GM21825 (cell line): ENCODE results near the gene TCF4.

Source experiments
- ATAC-seq: cut with Tn5 transposase; IDR thresholded peaks from one replicate; pipeline ENCODE4 v1.9.1; 2021; ENCODE audit warnings: mild to moderate bottlenecking, moderate library complexity; ENCODE audit not compliant: unreplicated experiment

Gene TCF4

DNA sequence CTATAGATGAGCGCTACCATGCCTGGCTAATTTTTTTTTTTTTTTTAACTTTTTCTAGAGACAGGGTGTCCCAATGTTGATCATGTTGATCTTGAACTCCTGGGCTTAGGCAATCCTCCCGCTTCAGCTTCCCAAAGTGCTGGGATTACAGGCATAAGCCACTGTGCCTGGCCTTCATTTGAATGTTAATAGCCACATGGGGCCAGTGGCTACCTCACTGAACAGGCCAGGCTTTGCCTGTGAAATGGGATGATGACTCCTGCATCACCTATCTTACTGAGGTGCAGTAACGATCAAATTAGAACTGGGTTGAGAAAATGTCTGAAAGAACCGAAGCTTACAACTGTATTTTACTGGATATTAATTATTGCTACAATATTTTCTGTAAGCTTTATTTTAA, 278.7 kb downstream of the TCF4 start:
- no peak for ATAC-seq

DNA sequence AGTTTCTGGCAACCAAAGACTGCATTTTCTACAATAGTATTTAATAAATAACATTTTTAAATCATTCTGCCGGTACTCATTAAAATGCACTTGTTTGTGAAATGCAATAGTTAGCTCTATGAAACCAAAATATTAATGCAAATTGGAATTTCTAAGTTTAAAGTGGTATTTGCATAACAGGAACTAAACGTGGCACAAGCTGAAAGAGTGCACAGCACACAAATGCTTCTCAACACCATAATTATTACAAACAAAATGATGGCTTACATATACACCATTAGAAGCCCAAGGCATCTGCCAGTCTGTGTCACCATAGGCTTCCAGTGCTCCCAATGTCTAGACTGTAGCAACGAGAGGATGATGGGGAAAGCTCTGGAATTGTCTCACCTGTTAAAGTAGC, 280.5 kb downstream of the TCF4 start:
- ATAC-seq = no peak

DNA sequence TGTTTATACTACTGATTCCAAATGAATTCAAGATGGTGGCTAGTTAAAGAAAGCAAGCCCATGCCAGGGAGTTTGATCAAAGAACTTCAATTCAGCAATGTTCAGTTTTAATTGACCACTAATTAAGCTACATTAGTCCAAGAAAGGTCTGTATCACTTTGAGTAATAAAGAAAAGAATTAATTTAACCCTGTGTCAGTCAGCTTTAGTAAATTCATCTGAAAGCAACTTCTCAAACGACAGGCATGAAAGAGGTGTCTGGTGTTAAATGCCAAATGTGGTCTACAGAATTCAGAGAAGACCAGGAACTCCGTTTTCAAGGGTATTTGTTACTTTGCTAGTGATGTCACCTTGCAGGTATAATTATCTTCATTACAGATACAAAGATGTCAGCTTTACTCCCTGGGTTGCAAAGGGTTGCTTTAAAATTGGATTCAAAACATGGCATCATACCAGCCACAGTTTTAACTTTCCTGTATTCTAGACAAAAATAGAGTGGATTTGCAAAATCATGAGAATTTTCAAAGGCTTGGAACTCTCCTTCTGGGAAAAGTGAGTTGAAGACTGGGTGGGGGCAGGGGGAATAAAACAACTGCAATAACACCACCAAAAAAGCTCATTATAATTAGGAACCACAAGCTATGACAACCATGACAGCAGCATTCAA, 281.5 kb downstream of the TCF4 start:
- no peak for ATAC-seq

DNA sequence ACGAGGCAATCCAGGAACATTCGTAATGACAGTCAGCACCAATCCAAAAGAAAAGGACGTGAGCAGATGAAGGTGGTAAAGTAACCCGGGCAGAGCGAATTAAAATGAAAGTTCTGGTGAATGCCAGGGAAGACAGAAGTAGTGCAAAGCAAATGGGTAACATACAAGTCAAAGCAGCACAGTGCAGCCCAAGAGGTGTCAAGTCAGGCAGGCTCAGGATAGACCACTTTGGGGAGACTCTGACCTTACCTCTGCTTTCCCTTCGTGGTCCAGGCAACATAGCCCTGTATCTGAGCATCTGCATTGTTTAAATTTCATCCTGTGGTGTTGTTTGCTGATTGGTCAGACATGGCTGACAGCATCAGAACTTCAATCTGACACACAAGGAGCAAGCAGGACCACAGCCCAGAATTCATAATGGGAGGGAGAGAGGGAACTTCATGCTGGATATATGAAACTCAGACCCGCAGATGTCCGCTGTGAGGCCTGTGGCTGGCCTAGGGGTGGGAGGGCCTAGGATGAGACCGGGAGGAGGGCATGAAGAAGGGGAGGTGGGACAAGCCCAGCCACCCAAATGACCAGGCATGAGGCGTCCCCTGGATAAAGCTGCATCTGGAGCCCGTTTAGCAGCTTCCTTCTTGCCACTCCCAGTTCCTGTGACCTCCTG, 285.7 kb downstream of the TCF4 start:
- no peak for ATAC-seq

DNA sequence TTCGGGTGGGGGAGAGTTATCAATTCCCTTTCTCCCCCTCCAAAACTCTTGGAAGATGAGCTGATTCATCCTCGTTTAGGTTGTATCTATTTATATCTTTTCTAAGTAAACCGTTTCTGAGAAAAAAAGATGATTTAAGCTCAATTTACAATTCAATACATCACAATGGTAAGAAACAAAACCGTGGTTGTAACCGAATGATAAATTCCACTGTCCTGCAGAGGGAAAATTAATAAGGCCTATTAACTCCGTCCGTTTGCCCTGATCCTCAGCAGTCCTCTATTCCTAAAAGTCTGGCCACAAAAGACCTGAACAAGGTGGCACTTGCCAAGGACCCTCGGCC, 286.2 kb downstream of the TCF4 start:
- no peak for ATAC-seq

DNA sequence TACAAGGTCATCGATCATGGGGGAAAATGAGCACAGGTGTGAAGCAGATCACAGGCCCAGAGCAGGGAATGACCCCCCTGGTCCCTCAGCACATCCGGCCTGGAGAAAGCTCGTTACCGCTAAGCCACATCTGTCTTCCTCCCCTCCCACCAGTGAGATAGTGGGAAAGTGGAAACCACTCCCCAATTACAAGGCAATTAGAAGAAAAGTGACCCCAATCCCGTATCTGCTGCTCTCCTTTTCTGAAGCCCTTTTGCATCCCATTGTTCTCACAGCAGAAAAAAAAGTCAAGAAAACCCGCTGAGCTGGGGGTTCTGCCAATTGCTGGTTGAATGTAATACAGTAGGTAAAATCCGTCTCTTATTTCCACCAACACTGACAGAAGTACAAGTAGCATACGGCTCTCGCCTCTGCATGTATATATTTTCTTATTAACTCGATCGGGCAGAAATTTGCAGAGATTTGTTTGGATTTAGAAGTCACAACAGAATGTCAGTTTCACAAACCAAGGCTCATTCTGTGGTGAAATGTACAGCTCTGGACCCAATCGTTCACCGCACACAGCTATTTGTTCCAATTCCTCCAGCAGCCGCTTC, 287.0 kb downstream of the TCF4 start:
- no peak for ATAC-seq

DNA sequence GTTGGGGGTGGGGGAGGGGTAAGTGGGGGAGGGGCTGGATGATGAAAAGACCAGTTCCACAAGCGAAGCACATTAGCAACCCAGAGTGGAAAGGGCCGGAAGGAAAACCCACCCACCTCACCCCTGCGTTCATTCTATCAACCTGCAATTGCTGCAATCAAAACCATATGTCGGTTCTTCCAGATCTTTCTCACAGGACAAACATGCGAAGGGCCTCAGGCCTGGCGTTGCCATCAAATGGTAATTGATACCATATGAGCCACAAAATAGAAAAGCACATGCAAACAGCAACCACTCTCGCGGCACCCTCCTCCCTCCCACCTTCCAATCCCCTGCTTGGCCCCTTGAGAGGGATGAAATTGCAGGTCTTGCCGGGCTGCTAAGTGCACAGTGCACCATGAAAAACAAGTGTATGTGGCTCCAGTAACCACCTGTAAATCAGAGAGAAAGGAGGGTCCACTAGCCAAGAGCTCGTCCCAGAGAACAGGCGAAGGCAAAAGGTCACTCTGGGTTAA, 287.5 kb downstream of the TCF4 start:
- no peak for ATAC-seq

DNA sequence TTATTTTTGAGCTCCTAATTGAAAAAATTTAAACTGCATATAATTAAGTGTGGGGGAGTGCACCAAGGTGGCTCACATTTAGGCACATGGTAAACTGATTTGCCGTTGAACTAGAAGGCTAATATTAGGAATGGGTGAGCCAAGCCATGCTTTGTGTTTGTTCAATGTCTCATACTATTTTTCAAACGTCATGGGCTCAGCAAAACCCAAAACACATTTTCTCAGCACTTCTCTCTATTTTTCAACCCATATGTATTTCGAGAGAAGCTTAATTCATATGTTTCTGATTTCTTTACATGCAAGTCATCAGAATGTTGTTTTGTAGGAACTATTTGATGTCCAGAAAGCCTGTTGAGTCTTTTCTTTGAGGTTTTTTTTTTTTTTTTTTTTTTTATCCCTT, 291.2 kb downstream of the TCF4 start:
- no peak for ATAC-seq

DNA sequence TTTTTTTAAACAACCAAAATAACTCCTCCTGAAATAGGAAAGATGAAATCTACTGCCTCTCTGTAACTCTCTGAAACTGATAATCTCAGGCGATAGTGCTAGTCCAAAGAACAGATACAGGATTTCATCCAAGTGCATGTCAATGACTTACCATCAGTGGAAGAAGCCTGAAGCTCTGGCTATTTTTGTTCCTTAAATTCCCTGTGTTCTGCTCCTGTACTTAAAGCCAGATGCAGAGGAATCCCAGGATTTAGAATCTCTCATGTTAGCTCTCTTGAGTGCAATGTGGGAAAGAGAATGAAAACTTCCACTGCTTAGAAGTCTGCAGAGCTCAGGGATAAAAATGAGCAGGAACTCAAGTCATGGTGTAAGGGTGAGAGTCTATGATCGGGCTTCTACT, 291.9 kb downstream of the TCF4 start:
- no peak for ATAC-seq

DNA sequence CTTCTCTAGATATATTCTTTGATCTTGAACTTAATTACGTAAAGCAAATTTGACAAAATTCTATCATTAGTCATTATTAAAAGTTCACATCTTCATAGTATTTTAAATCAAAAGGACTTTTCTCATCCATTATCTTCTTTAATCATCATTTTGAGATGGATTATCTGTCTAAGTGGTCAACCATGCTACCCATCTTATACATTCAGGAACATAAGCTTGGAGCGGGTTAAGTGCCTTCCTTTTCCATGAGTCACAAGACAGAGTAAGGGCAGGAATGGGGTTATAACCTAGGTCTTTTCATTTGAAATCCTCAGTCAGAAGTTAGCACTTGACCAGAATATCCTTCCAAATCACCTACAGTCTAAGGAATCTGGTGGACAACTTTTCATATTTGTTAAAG, 297.1 kb downstream of the TCF4 start:
- no peak for ATAC-seq

DNA sequence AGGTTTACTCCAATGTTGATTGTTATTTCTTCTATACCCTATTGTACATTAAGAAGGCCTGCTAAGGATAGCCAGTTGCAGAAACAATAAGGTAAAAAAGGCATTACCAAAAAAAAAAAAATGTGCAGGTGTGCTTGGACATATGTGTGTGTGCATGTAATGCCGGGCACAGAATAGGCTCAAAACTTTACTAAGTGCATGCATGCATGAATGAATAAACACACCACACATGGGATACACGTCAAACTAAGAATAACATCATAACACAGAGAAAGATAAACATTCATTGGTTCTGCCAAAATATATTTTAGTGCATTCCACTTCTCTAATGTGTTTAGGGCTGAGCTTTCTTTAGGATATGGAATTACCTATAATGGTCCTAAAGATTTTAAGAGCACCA, 298.2 kb downstream of the TCF4 start:
- no peak for ATAC-seq

DNA sequence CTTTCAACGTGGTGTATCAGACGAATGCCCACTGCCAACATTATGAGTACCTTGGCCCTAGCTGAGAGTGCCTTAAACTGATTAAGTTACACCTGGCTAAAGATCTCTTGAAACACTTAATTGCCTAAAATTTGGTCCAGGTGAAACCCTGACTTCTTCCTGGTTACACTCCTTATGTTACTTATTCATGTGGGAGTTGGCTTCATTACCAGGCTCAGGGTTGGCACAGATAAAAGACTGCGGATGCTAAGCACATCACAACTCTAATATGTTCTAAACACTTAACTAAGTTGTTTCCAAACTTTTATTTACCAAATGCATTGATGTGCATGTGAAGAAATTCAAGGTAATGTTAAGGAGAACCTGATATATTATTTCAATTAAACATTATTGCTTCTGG, 298.9 kb downstream of the TCF4 start:
- no peak for ATAC-seq

DNA sequence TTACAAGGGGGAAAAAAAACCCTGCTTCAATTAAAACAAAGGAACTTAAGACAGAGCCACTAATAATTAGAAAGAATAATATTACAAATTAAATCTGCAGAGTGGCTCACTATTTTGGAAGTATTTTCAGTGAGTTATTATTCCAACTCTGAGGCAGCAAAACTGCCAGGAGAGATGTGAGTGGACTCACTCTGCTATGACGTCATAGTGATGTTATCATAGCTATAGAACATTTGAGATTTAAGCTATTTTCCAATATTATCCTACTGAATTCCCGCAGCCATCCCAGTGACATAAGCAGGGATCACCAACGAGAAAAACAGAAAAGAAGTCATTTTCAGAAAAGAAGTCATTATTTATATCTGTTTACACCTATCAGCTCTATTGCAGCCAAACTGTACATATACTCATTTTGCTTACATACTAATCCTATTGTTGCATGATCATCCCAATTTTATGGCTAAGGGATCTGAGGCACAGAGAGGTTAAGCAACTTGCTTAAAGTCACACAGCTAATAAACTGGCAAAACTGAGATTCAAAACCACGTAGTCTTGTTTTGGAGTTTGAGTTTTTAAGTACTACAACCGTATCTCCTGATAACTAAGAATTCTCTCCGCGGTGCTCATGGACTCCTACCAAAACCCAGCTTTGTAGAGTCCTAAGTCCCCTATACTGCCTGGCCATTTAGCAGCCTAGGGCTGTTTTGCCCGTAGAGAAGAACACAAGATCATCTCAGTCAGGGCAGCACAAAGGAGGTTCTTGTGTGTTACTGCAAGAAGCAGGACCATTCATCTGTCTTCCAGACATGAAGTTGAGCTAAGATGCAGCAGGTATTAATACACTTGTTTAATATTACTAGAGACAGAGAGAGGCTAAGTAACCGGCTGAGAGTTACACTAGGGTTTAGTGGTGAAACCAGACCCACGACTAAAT, 299.8 kb downstream of the TCF4 start:
- ATAC-seq = no peak

DNA sequence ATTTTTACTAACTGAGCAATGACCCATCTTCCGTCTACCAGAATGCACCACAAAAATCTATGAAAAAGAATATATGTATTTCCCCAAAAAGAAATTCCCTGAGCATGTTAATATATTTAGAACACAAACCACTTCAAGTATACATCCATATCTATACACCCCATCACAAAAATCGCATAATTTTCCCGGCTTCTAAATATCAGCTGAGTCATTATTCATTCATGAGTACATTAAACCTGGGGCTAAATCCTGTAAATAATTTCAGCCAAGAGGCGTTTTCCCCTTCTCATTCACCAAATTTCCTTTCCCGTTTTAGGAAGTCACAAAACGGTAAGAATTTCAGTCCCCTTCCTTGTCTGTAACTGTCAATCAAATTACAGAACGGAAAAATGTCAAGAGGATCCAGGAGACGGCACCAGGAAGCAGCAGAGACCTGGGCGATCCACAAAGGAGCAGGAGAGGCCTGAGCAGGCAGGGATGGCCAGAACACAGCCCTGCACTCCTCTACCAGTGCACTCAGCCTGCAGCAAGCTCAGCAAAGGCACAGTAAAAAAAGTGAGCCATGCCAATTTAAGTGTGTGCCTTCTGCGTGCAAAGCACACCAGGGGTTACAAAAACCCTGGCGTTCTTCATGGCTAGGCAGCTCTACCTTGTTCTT, 300.7 kb downstream of the TCF4 start:
- ATAC-seq = no peak

DNA sequence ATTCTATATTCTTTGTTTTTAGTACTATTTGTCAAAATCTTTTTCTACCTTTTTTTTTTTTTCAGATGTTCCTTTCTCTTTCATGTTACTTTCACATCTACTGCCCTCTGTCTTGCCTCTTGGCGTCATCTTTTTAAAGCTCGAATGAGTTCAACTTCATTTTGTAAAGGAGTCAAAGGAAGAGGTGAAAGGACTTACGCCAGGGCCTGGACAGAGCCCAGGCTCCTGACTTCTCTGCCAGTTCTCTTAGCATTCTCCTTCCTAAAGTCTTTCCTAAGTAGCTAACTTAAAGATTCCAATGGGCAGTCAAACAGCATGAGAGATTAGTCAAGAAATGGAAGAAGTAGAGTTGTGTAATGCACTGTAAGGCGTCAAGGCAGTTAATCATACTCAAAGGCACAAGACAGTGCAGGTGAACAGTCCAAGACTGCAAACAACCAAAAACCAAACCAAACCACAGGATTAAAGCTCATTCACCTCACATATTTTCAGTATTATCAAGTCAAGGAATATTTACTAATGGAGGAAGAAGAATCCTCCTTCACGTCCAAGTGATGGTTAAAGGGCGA, 301.7 kb downstream of the TCF4 start:
- no peak for ATAC-seq

DNA sequence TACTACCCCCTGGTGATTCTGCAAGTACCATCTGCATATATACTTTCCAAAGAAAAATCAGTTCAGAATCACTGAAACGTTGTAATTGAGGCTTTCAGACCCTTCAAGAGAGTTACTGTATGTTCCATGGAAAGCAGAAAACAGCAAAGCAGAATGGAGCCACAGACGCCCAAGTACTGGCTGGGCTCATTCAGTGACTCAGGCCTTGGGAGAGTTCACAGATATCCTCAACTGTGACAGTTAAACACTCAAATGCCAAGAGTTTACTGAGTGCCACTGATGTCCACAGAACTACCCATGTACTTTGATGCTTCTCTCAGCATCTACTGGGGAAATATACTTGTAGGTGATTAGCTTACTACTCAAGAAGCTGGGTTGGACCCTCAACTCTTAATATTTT, 303.4 kb downstream of the TCF4 start:
- no peak for ATAC-seq

DNA sequence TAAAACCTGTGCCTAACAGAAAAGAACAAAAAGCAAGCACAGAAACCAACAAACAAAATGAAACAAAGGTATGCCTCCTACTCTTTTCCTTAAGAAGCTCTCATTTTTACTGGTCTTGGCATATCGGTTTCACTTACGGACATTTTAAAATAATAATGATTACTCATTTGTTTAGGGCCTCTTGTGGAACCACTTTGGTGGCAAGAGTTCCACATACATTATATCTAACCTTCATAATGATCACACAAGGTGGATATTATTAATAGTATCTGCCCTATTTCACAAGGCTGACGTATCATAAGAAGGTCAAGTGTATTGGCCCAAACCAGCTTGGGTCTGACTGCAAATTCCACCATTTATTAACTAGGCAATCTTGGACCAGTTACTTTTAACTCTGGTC, 304.7 kb downstream of the TCF4 start:
- ATAC-seq = no peak

DNA sequence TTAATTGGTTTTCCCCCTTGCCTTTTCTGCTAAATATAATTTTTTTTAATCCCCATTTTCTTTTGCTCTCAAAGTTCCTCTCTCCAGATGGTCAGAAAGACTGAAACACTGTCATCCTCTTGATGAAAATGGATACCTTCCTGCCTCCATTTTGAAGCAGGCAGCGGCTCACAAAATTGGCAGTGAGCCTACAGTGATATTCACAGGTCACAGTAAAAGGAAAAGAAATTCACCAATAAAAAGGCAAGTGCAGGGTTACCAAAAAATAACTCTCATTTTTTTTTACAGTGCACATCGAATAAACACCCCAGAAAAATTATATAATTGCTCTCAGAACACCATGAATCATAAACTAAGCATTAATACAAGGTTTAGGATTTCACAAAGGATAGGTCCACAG, 307.5 kb downstream of the TCF4 start:
- ATAC-seq = no peak

DNA sequence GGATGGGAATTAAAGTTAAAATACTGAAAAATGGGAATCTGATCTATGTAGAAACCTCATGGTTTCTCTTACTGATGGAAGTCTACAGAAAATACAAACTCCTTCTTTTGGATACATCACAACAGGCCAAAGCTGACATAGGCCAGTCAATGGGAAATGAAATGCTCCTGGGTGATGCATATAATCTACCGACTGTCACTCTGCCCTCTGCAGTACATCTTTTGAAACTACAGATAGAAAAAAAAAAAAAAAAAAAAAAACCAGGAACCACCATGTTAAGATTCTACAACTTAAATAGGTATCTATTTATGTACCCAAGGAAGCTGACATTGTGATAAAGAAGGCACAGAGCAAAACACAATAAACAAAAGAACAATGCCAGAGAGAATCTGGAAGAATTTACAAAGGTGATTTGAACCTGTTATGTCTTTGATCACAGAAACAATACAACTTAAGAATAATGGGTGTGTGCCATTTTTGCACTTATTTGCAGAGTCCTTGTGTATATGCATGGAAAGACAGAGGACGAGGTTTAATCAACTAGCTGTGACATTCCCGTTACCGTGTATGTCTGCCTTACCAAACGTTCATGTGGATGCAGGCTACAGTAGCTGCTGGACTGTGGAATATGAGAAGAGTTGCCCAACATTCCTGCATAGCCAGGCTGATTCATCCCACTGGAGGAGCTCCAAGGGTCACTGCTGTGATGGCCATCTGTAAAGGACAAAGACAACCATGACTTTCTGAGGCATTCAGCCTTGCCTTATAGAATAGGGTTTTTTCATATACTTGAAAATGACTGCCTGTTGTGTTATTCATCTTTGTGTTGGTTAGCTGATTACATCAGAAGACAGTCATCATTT, 312.7 kb downstream of the TCF4 start:
- no peak for ATAC-seq
